Measurements from ENCODE around the gene TLCD4.

The TLCD4 gene

DNA sequence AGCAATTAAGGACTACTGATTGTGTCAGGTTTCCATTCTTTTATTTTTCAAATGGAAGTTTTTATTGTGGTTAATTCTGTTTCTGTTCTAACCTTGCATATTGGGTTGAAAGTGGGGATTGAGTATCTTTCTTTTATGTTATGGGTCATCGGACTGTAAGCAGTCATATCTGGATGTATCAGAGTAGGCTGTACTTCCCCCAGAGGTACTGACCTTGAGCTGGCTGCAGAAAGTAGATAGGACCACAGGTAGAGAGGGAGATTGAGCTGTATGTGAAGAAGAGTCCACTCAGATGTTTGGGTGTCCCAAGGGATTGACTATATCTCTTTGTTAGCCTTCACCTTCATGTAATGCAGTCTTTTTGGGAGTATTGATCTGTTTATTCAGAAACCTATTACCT is 23.9 kb upstream of the TLCD4 start:
- DNase-seq (ENCODE audit: low read depth, low spot score): no peak
- no peak overlapping the region for H3K27ac ChIP-seq

DNA sequence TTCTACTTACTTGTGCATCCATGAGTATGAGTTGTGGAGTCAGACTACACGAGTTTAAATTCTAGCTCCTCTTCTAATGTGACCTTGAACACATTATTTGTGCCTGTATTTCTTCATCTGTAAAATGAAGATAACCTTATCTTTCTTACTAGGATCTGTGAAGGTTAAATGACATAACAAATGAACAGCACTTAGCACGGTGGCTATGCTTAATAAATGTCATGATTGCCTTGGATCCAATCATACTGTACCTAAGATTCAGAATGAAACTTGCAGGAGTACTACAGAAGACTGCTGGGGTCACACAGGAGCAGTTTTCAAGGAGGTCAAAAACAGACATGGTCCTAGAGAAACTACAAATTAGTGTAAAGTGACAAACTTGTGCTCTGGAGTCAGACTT is 22.2 kb upstream of the TLCD4 start:
- no peak for DNase-seq (ENCODE audit: low read depth, low spot score)
- H3K27ac ChIP-seq: no peak overlapping the region

DNA sequence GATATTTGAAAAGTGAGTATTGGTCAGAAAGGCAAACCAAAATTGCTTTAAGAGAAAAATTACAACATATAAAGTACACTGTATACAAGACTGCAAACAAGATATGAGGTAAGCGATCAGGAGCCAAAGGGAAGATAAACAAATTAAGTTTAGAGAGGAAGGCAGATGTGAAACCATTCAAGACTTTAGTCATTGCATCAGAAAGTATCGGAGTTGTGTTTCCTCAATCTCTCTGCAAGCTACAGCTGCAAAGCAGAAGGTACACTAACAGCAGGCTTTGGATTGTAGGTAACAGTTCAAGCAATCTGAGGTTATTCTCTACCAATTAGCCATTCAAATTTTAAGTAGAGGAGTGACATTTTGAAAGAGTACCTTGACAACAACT is 21.3 kb upstream of the TLCD4 start:
- H3K27ac ChIP-seq: peak overlapping the region; percentile 45
- DNase-seq (ENCODE audit: low read depth, low spot score): no peak

DNA sequence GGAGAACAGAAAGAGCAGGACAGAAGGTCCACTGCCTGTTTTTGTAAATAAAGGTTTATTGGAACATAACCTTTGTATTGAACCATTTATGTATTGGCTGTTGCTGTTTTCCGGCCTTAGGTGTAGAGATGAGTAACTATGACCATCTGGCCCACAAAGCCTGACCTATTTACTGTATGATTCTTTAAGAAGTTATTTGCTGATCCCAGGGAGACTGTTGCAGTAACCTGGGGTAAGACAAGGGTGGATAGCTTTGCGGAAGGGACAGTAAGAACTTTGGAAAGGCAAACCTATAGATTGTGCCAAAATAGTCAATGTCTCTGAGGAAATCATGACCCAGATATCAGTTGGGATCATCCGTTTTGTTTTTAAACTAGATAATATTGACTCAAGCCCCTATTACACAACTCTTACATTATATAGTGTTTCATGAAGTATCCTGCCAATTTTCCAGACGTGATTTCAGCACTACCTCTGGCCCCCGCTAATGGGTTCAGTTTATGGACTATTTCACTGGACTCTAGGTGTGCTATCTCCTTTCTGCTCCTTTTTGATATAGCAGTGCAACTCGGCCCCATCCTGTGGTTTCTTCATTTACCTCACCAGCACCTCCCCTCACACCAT is 20.8 kb upstream of the TLCD4 start:
- H3K27ac ChIP-seq: peak overlapping the region; percentile 45
- no peak for DNase-seq (ENCODE audit: low read depth, low spot score)

DNA sequence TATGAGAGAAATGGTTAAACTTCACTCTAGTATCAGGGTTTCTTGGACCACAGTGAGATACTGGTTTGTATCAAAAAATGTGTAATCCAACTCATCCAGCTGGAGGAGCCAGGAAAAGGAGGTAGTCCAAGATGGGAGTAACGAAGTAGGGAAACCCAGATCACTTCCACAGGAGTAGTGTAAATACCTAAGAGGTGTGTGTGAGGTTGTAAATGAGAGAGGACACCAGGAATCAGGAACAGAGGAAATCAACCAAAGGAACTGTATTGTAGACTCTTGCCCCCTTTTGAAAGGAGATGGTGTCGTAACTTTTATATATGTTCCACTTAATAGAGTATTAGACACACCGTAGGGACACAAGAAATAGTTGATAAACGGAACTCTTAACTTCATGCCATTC is 19.7 kb upstream of the TLCD4 start:
- no peak overlapping the region for H3K27ac ChIP-seq
- no peak for DNase-seq (ENCODE audit: low read depth, low spot score)

DNA sequence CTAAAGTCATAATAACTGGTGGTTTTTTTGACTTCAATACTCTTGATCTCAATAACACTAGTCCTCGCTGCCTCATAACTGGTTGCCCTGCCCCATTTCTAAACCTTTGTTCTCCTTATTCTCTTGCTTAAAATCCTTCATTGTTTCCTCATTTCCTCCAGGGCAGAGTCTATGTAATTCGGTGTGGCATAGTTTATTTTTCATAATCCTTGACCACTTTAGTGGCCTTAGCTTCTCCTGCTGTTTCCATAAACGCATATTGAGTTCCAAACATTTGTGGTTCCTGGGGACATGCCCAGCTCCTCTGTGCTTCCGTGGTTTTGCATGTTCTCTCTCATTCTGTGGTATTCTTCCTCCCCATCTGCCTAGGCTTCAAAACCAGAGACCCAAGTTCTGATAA is 19.0 kb upstream of the TLCD4 start:
- DNase-seq (ENCODE audit: low read depth, low spot score): no peak
- no peak overlapping the region for H3K27ac ChIP-seq

DNA sequence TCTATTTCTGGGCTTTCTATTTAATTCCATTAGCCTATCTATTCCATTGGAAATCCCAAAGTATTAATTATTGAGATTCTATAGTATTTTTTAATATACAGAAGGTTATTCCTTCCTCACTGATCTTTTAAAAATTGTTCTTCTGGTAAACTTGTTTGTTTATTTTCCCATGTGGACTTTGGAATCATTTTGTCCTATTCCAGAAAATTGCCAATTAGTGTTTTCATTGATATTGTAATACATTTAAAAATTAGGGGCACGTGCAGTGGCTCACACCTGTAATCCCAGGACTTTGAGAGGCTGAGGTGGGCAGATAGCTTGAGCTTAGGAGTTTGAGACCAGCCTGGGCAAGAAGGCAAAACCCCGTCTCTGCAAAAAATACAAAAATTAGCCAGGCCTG is 8.4 kb upstream of the TLCD4 start:
- no peak overlapping the region for H3K27ac ChIP-seq
- no peak for DNase-seq (ENCODE audit: low read depth, low spot score)

DNA sequence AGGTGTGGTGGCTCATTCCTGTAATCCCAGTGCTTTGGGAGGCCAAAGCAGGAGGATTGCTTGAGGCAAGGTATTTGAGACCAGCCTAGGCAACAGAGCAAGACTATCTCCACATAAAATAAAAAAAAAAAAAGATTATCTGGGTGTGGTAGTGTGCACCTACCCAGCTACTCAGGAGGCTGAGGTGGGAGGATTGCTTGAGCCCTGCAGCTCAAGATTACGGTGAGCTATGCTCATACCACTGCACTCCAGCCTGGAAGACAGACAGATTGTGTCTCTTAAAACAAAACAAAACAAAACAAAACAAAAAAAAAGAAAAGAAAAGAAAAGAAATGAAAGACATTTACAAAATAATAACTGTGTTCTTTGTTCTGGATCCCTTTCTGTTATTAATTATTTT is 6.1 kb upstream of the TLCD4 start:
- DNase-seq (ENCODE audit: low read depth, low spot score): no peak
- no peak overlapping the region for H3K27ac ChIP-seq

DNA sequence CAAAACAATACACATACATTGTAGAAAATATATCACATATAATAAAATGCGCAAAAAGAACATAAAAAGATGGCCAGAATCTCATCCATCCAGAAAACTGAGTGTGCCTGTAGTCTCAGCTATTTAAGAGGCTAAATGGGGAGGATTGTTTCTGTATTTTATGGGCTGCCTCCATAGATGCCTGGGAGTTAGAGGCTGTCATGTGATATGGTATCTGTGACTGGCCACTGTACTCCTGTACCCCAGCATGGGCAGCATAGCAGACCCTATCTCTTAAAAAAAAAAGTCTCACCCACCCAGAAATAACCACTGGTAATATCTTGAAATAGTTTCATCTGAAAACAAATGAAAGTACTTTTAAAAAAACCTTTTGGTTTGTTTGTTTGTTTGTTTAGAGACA is 3.5 kb upstream of the TLCD4 start:
- H3K27ac ChIP-seq: no peak overlapping the region
- no peak for DNase-seq (ENCODE audit: low read depth, low spot score)

DNA sequence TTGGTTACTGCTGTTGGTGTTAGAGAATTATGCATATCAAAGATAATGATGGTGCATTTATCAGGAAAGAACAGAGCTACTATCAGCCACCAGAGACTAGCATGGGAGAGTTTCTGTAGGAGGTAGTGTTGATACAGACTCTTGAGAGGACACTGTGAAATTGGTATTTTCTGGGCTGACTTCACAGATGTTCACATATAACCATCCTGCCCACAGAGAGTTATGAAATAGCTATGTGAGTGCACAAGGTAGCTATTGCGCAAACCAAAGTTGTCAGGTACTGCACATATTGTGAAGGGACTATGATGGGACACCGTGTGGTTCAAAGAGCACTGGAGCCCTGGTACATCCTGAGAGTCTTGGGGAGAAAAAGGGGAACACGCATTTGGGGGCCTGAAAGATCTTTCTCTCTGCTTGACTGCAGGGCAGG is 1.4 kb upstream of the TLCD4 start:
- no peak for DNase-seq (ENCODE audit: low read depth, low spot score)
- H3K27ac ChIP-seq: no peak overlapping the region

DNA sequence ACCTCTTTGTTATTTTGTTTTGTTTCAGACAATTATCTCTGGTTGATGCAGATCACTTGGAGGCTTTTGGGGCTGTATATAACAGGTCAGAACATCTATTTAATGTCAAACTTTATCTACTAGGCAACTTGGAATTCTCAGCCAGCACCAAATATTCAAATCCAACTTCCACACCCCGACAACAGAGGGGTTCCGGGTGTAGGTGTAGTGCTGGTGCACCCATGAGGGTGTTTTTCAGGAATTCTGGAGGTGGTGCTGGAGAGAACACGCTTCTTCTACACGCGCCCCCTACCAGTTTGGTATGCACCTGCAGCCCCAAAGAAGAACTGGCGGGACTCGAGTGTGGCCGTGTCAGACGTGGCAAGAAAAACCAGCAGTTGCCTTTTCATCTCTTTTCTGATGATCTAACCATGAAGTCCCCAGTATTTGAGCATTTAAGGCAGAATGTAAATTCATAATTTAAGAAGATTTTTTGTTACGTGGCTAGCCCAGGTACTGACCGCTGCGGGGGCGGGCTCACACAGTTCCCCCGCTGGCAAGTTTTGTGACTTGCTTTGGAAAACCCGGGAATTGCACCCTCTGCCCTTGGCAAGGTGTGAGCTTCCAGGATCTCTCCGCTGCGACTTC is 462 bp upstream of the TLCD4 start:
- no peak for DNase-seq (ENCODE audit: low read depth, low spot score)
- no peak overlapping the region for H3K27ac ChIP-seq

DNA sequence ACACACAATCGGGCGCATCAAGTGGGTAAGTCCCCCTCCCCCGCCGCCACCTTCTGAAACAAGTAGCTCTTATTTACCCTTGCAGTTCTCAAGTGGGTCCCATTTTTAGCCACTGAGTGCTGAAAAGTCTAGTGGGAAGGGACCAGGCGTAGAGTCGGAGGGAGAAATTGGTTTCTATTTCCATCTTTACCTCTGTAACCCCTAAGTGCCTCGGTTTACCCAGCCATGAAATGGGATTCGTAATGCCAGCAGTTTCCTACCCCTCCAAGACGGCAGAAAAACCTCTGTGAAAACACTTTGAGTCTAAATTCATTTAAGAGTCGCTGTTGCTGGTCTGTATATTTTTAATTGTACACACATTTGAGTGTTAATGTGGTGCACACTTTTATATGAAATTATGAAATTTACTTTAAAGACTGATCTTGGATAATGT is 928 bp downstream of the TLCD4 start:
- no peak overlapping the region for H3K27ac ChIP-seq
- no peak for DNase-seq (ENCODE audit: low read depth, low spot score)

DNA sequence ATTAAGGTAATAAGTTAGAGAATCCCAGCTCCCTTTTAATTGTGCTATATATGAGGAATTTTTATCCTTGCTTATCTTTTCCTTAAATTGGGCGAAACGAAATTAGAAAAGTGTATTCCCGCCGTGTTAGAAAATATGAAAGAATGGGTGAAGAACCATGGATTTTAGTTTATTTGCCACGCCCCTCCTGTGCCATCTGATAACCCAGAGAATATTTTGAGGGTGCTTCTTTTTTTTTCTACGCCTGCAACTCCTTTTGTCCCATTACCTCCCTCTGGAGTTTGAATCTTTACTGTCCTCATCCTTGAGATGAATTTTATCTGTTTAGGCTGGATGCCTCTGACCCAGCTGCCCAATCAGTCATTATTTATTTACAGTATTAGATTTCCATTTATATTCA is 1.6 kb downstream of the TLCD4 start:
- no peak for DNase-seq (ENCODE audit: low read depth, low spot score)
- H3K27ac ChIP-seq: no peak overlapping the region

DNA sequence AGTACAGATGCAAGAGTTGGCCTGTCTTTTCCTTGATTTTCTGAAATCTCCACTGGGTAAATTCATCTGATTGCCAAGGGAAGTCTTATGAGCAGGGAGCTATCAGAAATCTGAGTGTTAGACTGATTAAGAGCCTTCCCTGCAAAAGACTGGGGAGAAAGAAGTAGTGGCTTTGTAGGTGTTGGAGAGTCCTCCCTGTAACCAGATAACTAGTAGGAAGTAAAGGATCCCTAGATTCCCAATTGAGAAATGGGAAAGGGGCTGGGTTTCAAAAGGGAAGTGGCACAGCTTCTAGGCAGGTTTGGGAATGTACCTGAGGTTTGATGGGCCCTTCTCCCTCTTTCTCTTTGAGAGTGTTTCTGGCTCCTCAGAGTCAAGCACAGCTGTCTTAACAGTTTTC is 2.1 kb downstream of the TLCD4 start:
- DNase-seq (ENCODE audit: low read depth, low spot score): no peak
- H3K27ac ChIP-seq: no peak overlapping the region

DNA sequence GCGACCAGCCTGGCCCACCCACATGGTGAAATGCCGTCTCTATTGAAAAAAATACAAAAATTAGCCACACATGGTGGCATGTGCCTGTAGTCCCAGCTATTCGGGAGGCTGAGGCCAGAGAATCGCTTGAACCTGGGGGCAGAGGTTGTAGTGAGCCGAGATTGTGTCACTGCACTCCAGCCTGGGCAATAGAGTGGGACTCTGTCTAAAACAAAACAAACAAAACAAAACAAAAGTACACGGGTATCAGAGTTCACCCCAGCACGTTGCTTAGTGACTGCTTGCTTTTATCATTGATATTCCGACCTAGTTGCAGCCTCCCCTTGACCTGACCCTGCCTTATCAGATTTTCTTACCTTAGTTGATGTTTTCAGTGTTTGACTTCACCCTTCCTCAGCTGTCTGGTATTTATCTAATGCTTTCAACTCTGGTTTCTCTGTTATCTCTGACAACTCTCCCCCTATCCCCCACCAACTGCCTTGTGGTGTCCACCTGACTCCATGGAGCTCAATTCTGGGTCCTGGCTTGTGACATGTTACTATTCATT is 5.1 kb downstream of the TLCD4 start:
- no peak overlapping the region for H3K27ac ChIP-seq
- DNase-seq (ENCODE audit: low read depth, low spot score): no peak

DNA sequence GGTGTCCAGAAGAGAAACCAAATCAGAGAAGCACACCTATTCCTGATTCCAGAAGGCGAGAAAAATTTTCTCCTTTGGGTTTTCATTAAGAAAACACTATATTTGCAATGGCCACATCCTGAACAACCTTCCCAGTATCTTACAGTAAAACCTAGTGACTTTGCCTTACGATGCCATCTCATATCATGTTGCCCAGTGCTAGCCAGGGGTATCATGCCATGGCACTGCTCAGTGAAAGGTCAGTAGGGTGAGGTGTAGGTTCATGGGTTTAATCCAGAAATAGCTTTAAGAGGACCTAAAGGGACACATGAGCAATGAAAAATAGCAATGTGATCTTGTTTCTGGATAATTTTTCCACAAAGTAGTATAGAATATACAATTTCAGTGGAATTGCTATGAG is 7.2 kb downstream of the TLCD4 start:
- no peak for DNase-seq (ENCODE audit: low read depth, low spot score)
- H3K27ac ChIP-seq: no peak overlapping the region

DNA sequence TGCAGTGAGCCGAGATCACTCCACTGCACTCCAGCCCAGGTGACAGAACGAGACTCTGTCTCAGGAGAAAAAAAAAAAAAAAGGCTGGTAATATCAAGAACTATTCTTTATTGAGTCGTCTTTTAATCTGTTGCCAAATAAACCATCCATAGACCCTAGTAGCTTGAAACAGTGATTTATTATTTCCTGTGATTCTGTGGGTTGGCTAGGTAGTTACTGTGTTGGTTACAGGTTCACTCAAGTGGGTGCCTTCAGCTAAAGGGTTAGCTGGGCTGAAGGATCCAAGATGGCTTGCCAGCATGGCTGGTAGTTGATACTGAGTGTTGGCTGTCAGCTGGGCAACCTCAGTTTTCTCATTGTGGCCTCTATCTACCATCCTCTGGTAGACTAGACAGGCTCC is 9.2 kb downstream of the TLCD4 start:
- DNase-seq (ENCODE audit: low read depth, low spot score): no peak
- no peak overlapping the region for H3K27ac ChIP-seq

DNA sequence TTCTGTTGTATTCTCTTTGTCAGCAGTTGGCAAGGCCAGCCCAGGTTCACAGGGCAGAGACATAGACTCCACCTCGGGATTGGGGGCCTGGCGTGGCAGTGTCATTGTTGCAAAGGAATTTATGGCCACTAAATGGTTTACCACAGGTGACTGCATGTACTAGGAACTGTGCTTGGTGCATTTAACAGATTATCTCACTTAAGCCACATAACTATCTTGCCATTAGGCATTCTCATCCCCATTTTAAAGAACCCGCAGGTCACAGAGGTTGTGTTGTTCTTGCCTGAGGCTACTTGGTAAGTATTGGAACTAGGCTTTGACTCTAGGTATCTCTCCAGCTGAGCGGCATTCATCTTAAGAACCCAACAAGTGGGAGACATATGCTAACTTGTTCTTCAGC is 9.7 kb downstream of the TLCD4 start:
- H3K27ac ChIP-seq: no peak overlapping the region
- no peak for DNase-seq (ENCODE audit: low read depth, low spot score)

DNA sequence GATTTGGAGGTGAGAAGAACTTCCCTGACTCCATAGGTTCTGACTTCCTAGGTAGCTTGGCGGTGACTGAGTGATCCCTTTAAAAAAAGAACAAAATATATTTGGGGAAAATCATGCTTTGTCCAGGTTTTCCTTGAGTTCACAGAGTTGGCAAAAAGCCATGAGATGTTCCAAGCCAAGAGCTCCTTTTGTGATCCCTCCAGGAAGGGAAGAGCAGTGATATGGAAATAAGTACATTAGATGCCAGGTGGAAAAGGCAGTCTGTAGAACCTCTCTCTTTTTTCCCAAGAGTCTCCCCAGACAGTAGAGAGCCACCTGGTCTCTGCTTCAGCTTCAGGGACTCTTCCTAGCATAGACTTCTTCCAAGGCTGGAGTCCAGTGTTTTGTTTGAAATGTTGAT is 10.2 kb downstream of the TLCD4 start:
- DNase-seq (ENCODE audit: low read depth, low spot score): no peak
- H3K27ac ChIP-seq: no peak overlapping the region

DNA sequence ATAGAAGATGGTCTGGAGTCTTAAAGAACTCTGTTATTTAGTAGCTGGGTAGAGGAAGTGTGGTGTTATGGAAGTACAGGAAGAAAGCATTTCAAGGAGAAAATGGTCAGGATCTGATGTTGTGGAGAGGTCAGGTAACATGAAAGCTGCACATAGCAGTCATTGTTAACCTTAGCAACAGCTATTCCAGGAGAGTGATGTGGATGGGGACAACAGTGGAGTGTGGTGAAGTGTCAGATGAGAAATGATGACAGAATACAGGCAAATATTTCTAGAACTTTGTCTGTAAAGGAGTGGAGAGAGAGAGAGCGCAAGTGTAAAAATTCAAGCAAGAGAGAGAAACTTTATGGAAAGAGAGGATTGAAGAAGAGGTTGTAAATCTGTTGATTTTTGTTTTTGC is 15.6 kb downstream of the TLCD4 start:
- DNase-seq (ENCODE audit: low read depth, low spot score): no peak
- H3K27ac ChIP-seq: no peak overlapping the region

DNA sequence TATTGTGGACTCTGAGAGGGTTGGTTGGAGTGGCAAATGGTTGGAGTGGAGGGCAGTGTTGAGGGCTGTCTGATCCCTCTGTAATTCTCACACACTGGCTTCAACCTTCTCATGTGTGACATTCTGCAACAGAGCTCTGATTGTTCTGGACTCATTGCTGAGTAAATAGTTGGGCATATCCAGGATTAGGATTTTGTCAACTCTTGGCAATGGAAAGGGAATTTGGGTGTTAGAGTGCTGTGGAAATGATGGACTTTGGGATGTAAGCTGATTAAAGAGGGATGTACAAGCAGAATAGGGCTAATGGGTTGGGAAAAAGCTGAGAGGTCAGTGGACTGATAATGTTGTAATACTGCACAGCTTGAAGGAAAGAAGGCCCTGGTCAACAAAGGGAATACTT is 16.5 kb downstream of the TLCD4 start:
- DNase-seq (ENCODE audit: low read depth, low spot score): no peak

DNA sequence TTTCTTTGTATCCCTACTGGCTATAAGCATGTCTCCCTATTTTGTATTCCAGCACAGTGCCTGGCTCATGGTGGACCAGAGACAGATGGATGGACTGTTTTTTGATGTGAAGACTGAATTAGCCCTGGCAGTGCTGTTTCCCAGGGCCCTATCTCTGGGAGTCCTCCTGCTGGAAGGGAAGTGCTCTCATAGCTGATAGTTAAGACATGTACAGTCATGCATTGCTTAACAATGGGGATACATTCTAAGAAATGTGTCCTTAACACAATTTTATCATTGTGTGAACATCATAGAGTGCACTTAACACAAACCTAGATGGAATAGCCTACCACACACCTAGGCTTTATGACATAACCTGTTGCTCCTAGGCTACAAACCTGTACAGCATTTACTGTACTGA is 21.1 kb downstream of the TLCD4 start:
- no peak for DNase-seq (ENCODE audit: low read depth, low spot score)
- H3K27ac ChIP-seq: no peak overlapping the region

More for the DNA sequence above, 16.5 kb downstream of the TLCD4 start:
- H3K27ac ChIP-seq: no peak overlapping the region

Data from epithelial cell of prostate (primary cell).